CD14-positive monocyte (primary cell): ENCODE data around the gene PLEKHD1. TPM values are rescaled to one million over a fixed set of nuclear protein-coding genes. Genes with fewer than 3 reads are reported as not detected.

Source experiments
- DNase-seq, 3 donors: peaks; one replicate each; pipeline ENCODE4 v3.0.0-alpha.2; 2011 to 2022
- H2AFZ ChIP-seq: 2 replicates; pipeline ENCODE4 v1.6.0; 2012; ENCODE audit warnings: mild to moderate bottlenecking, low read depth, low read length, inconsistent platforms; ENCODE audit not compliant: insufficient read depth, poor library complexity, severe bottlenecking
- H3K27ac ChIP-seq, 2 donors: 1 replicate in 1 of 2; 2 replicates in 1 of 2; pipeline ENCODE4 v1.5.1; 2012 to 2013; ENCODE audit warnings: low read length in 2 of 2, control low read depth in 1 of 2, inconsistent platforms in 1 of 2, low read depth in 1 of 2, mild to moderate bottlenecking in 1 of 2
- H3K27me3 ChIP-seq, 2 donors: one replicate each; pipeline versions ENCODE4 v1.6.0 to v1.6.1; 2011 to 2013; ENCODE audit warnings: low read length in 2 of 2; ENCODE audit not compliant: control insufficient read depth in 2 of 2, insufficient read depth in 2 of 2
- H3K36me3 ChIP-seq, 2 donors: replicated peaks in 1 of 2; 1 replicate in 1 of 2; 2 replicates in 1 of 2; pipeline versions ENCODE4 v1.5.1 to v1.6.1; 2012 to 2013; ENCODE audit warnings: low read length in 2 of 2, control low read depth in 1 of 2, inconsistent platforms in 1 of 2, mild to moderate bottlenecking in 1 of 2; ENCODE audit not compliant: insufficient read depth in 2 of 2, control insufficient read depth in 1 of 2
- H3K4me1 ChIP-seq, 2 donors: 1 replicate in 1 of 2; 2 replicates in 1 of 2; pipeline versions ENCODE4 v1.5.1 to v1.6.1; 2012 to 2013; ENCODE audit warnings: low read length in 2 of 2, control low read depth in 1 of 2, inconsistent platforms in 1 of 2, mild to moderate bottlenecking in 1 of 2, moderate library complexity in 1 of 2; ENCODE audit not compliant: insufficient read depth in 2 of 2, control insufficient read depth in 1 of 2
- H3K4me2 ChIP-seq: replicated peaks from 2 replicates; pipeline ENCODE3; 2012; ENCODE audit warnings: low read length, moderate library complexity, mild to moderate bottlenecking; ENCODE audit not compliant: poor library complexity, severe bottlenecking; ENCODE audit errors: extremely low read depth
- H3K4me3 ChIP-seq, 3 experiments: fragments of 200-600 bp in 1 of 3; sonication (generic) in 1 of 3; replicated peaks in 1 of 3; 1 replicate in 2 of 3; 2 replicates in 1 of 3; pipeline ENCODE4 v1.5.1; 2011 to 2013; ENCODE audit warnings: low read length in 3 of 3, mild to moderate bottlenecking in 3 of 3, control low read depth in 2 of 3, low read depth in 2 of 3, inconsistent platforms in 1 of 3, moderate library complexity in 1 of 3
- H3K79me2 ChIP-seq: 2 replicates; pipeline ENCODE4 v1.6.0; 2012; ENCODE audit warnings: mild to moderate bottlenecking, control low read depth, inconsistent platforms, low read length, moderate library complexity; ENCODE audit not compliant: insufficient read depth
- H3K9ac ChIP-seq: 2 replicates; pipeline ENCODE4 v1.6.0; 2017; ENCODE audit warnings: low read length, mild to moderate bottlenecking; ENCODE audit not compliant: insufficient read depth, poor library complexity, severe bottlenecking
- H3K9me3 ChIP-seq, 2 donors: replicated peaks in 1 of 2; 1 replicate in 1 of 2; 2 replicates in 1 of 2; pipeline versions ENCODE4 v1.5.1 to v1.6.1; 2012 to 2013; ENCODE audit warnings: low read length in 2 of 2, control low read depth in 1 of 2; ENCODE audit not compliant: control insufficient read depth in 1 of 2, insufficient read depth in 1 of 2
- H4K20me1 ChIP-seq: 2 replicates; pipeline ENCODE4 v1.6.0; 2012; ENCODE audit warnings: mild to moderate bottlenecking, low read length, control low read depth, moderate library complexity; ENCODE audit not compliant: insufficient read depth
- H3K27ac Mint-ChIP-seq, 7 donors: one replicate each; pipeline ENCODE4 v1.8.0; 2020; ENCODE audit warnings: mild to moderate bottlenecking in 7 of 7, mixed read lengths in 7 of 7, moderate library complexity in 6 of 7, inconsistent platforms in 2 of 7
- H3K27me3 Mint-ChIP-seq, 3 donors: one replicate each; pipeline ENCODE4 v1.8.0; 2021 to 2022; ENCODE audit warnings: low read depth in 3 of 3, mild to moderate bottlenecking in 3 of 3, mixed read lengths in 3 of 3, moderate library complexity in 3 of 3, inconsistent platforms in 1 of 3
- H3K36me3 Mint-ChIP-seq, 2 donors: one replicate each; pipeline ENCODE4 v1.8.0; 2020; ENCODE audit warnings: mixed read lengths in 2 of 2, inconsistent platforms in 1 of 2, mild to moderate bottlenecking in 1 of 2
- H3K4me1 Mint-ChIP-seq: one replicate; pipeline ENCODE4 v1.8.0; 2020; ENCODE audit warnings: mild to moderate bottlenecking, mixed read lengths
- H3K4me3 Mint-ChIP-seq, 2 donors: one replicate each; pipeline ENCODE4 v1.8.0; 2020; ENCODE audit warnings: mild to moderate bottlenecking in 2 of 2, mixed read lengths in 2 of 2, moderate library complexity in 1 of 2
- H3K9me3 Mint-ChIP-seq, 7 donors: one replicate each; pipeline ENCODE4 v1.8.0; 2020 to 2022; ENCODE audit warnings: mixed read lengths in 7 of 7, mild to moderate bottlenecking in 6 of 7, moderate library complexity in 6 of 7, inconsistent platforms in 2 of 7
- CTCF ChIP-seq: fragments of 200-600 bp; IDR thresholded peaks from one replicate; pipeline ENCODE4 v1.8.0; 2022; ENCODE audit warnings: antibody characterized with exemption, mild to moderate bottlenecking
- WGBS: methylation state at CpG from one replicate; pipeline ENCODE4 v1.1.5; 2013; ENCODE audit warnings: missing lambda C conversion rate; ENCODE audit not compliant: insufficient coverage; 5-methylcytosine and 5-hydroxymethylcytosine counted together
- intact Hi-C, 2 donors: fragments of 100-400 bp; cut with micrococcal nuclease; formaldehyde crosslinking; loops; one replicate each; pipeline versions ENCODE4 v1.15.0 to v1.15.1; 2023
- polyA plus RNA-seq, 3 donors: library from polyadenylated mRNA; depleted of rRNA in 1 of 3; unstranded in 2 of 3; stranded (reverse) in 1 of 3; fragments of 300-500 nt in 2 of 3; fragments of >200 nt in 1 of 3; fragmentation: Illumina TruSeq in 2 of 3; gene quantifications; 1 replicate in 2 of 3; 2 replicates in 1 of 3; pipeline ENCODE4 v1.2.3, GENCODE V29; 2012 to 2021

The PLEKHD1 gene
- polyA plus RNA-seq, 3 donors, result 0.09 TPM; not detected in 2

- Histone ChIP-seq H2AFZ (no peak overlapping the region), H3K27me3 (peaks cover 28 to 88% of the 10 kb centered on the region in 2 donors), H3K4me3 (no peak overlapping the region), H3K79me2 (no peaks in the 10 kb centered on the region), H3K4me1 (peaks cover 3 to 13% of the 10 kb centered on the region in 2 donors), H3K36me3 (no peaks in the 10 kb centered on the region), H3K4me2 (peak overlapping the region; percentile 39), H4K20me1 (no peaks in the 10 kb centered on the region), H3K9ac (no peak overlapping the region), H3K27ac (no peak overlapping the region), H3K9me3 (peaks cover 0 to 18% of the 10 kb centered on the region in 2 donors)
- no peak overlapping the region for H3K27ac Mint-ChIP-seq
- H3K27me3 Mint-ChIP-seq, result peaks cover 80 to 97% (median 89%) of the 10 kb centered on the region in 3 donors
- intact Hi-C loops, result loop anchor here (5.0 to 10.0 kb wide), 2 partner anchors 40 to 327 kb away; no protein-coding TSS in a partner anchor
- DNase-seq, result peak in 1 of 3 donors; percentile 17
- H3K4me3 Mint-ChIP-seq, result peak overlapping the region in 1 of 2 donors; percentile 79
- H3K9me3 Mint-ChIP-seq, result peaks cover 0 to 11% (median 5%) of the 10 kb centered on the region in 7 donors
- H3K4me1 Mint-ChIP-seq, result peaks cover 13% of the 10 kb centered on the region
- H3K36me3 Mint-ChIP-seq, result peaks cover 0 to 2% of the 10 kb centered on the region in 2 donors
- TF ChIP-seq CTCF, result no peak
- WGBS, result 10% methylated on average over 112 of the region's 112 CpGs
Observed at GRCh38 chr14:69572030-69572840, 87.7 kb downstream of the PLEKHD1 start.

GRCh38 chr14:69572841-69573135 is 88.3 kb downstream of the PLEKHD1 start:
- Mint-ChIP-seq H3K36me3 (peaks cover 0 to 2% of the 10 kb centered on the region in 2 donors), H3K9me3 (peaks cover 0 to 11% (median 5%) of the 10 kb centered on the region in 7 donors), H3K4me3 (peak overlapping the region in 1 of 2 donors; percentile 79), H3K27ac (no peak overlapping the region), H3K4me1 (peaks cover 13% of the 10 kb centered on the region), H3K27me3 (peaks cover 75 to 96% (median 85%) of the 10 kb centered on the region in 3 donors)
- H3K9me3 ChIP-seq, result peaks cover 0 to 18% of the 10 kb centered on the region in 2 donors
- no peaks in the 10 kb centered on the region for H3K79me2 ChIP-seq
- no peak overlapping the region for H3K4me2 ChIP-seq
- no peak for DNase-seq
- H2AFZ ChIP-seq, result no peak overlapping the region
- intact Hi-C loops, result loop anchor here (5.0 to 10.0 kb wide), 2 partner anchors 40 to 328 kb away; no protein-coding TSS in a partner anchor
- peaks cover 3 to 13% of the 10 kb centered on the region in 2 donors for H3K4me1 ChIP-seq
- H3K27ac ChIP-seq, result no peak overlapping the region
- H3K9ac ChIP-seq, result no peak overlapping the region
- no peaks in the 10 kb centered on the region for H4K20me1 ChIP-seq
- H3K27me3 ChIP-seq, result peaks cover 28 to 85% of the 10 kb centered on the region in 2 donors
- WGBS, result 35% methylated on average over 39 of the region's 40 CpGs
- TF ChIP-seq CTCF, result no peak
- H3K4me3 ChIP-seq, result no peak overlapping the region
- H3K36me3 ChIP-seq, result no peaks in the 10 kb centered on the region
